NCI-H1048 (cell line): ENCODE results near the gene PDZK1IP1.
"Not testable (repeated sequence)": the region's sequence is repeated elsewhere in the genome, so short reads cannot be mapped to it uniquely, and the experiment has no call there.

ENCODE experiments used
- DNase-seq: peaks from one replicate; lab custom pipeline; 2025; lab: John Stamatoyannopoulos, UW

PDZK1IP1 gene

DNA sequence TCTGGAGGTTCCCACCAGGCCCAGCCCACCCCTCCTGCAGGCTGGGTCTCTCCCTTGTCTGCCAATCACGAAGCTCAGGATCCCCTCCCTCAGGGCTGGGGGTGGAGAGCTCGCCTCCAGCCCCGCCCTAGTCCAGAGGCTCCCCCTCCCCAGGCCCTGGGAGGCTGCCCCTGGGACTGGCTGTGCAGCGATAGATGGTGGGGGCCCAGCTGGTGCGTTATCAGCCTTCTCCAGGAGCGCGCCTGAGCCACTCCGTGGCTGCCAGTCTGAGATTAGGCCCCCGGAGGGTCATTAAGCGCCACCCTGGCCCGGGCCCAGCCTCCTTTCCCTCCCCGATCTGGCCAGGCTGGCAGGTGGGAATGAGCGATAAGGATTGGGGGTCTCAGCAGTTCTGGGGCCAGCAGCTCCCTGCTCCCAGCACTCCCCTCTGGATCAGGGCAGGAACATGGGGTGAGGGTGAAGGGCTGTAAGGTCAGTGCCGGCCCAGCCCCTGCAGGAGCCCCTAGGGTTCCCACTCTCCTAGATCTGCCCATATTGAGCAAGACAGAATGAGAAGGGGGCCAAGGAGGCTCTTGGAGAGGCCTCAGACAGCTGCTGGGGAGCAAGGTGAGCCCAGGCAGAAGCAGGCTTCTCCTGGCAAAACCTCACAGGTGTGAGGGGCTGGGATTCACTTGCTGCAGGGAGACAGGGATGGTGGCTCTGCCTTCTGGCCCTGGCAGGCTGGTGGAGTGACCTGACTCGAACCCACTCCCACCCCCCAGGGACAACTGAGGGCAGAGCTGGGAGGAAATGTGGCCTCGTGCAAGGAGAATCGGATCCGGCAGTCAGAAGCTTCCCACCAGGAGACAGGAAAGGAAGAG is 8.5 kb downstream of the PDZK1IP1 start:
- no peak for DNase-seq

DNA sequence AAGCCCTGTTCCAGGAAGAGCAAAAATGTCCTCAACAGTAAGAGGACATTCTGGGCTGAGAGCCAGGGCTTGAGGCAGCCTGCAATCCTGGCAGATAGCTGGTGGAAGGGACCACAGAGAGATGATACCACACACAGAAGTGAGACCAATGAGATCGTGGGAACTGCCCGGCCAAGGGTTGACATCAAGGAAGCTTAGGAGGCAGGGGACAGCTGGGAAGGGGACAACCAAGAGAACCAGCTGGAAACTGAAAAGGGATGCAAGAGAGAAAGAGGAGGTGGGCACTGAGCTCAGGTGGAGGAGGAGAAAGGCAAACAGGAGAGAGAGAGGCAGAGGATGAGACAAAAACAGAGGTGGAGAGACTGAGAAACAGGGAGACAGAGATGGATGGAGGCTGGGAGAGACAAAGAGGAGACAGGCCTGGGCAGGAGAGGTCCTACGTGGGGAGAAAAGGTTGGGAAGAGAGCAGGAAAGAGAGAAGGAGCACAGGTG is 9.2 kb downstream of the PDZK1IP1 start:
- DNase-seq, result no peak

DNA sequence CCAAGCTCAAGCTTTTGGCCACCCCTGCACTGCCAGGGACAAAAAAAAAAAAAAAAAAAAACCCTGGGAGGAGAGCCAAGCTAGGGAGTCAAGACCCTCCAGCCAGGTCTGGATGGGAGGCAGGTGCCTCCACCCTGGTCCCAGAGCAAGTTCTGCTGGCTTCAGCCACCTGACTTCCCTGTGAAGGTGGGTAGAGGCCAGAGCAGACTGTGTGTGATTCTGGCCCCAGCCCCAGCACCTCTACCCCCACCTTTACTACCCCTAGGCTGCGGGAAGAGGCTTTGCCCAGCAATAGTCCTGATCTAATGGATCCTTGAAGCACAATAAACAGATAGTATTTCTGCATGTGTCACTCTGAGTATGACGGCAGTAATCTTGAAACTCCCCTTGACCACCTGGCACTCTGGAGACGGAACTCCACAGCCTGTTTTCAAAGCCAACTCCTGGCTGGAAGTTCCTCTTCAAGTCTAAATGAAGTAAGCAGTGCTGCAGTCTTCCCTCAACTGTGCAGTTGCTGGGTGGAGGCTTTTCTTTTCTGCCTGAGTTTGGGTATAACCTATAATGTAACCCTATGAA is 9.8 kb downstream of the PDZK1IP1 start:
- DNase-seq, result no peak

DNA sequence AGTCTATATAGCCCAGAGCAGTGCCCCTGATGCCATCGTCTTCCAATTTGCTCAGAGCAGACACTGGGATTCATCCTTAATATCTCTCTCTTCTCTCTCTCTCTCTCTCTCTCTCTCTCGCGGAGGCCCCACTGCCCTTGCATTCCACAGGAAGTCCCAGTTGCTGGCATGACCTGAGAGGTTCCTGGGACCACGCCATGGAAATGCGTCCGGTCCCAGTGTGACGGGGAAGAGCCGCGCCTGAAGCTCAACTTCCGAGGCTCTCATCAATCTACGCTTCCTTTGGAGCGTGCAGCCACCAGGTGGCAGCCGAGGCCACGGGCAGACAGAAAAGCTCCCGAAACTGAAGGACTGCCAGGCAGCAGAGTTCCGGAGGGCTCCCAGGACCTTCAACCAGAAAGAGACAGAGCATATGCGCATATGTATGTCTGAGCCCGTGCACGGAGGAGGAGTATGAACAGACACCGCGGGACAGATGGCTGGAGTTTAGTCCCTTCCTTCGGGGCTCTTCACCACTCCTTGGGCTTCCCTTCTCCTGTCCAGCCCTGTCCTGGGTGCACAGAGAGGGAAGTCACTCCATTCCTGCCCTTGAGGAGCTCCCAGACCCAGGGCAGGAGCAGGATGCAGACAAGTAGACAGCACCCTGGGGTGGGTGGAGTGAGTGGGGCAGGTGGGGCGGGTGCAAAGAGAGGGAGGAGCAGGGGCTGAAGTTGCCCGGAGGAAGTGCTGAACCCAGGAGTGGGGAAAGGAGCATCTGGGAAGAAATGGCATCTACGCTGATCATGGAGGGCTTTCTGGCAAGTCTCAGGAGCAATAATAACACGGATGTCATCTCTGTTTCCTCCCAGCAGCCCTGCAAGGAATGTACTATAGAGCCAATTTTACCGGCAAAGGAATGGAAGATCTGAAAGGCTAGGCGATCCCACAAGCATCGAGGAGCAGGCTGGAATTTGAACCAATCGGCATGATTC is 10.5 kb downstream of the PDZK1IP1 start:
- DNase-seq, result peak; percentile 64

DNA sequence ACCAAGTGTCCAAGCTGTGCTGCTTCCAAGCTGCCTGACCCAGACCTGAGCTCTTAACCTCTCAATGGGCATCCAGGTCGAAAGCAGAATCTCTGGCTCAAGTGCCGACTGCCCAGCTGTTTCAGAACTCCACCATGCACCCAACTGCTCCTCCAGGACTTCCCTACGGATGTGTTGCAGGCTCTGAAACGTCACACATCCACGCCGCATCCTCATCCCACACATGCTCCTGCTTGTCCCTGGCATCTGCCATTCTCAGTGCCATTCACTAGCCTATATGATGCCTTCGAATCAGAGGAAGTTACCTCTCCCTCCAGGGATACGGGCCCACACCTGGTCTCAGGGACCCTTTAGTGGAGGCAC is 11.2 kb downstream of the PDZK1IP1 start:
- no peak for DNase-seq

DNA sequence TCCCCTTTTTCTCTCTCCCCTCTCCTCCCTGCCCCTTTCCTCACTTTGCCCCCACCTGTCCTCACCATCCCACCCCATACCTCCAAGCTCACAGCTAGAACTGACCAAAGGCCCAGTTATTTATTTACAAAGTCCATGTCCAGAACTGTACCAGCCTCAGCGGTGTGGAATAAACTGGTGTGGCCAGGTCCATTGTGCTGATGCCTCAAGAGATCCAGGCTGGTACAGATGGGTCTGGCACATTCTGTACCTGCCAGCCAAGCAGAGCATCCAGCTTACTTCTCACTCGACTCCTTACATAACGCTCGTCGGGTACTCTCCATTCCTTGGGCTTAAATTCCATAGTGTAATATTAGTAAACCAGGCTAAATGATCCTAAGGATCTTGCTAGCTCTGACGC is 11.8 kb downstream of the PDZK1IP1 start:
- no peak for DNase-seq

DNA sequence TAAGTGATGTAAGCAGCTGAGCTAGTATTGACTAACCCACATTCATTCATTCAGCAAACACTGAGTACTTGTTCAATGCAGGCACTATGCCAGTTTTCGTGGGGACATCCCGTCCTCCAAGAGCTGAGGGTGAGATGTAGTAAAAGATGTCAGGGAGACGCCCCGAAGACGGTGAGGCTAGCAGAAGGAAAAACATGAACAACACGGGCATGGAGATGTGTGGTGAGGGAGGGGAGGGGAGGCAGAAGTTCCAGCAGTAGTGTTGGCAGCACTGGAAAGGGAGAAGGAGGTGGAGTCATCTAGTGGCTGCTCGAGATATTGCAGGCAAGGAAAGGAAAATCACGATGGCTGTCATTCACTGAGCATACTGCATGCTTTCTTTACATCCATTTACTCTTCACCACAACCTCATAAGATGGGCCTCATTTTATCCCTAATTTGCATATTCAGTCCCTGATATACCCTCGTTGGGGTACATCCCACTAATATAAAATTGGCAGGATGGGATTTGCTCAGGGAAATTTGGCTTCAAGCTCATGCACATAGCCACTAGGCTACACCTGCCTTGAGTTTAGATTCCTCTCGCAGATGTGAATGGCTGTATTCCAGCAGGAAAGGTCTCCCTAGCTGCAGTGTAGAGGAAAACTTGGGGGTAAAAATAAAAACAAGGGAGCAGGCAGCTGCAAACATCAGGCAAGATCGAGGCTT is 14.5 kb downstream of the PDZK1IP1 start:
- no peak for DNase-seq

DNA sequence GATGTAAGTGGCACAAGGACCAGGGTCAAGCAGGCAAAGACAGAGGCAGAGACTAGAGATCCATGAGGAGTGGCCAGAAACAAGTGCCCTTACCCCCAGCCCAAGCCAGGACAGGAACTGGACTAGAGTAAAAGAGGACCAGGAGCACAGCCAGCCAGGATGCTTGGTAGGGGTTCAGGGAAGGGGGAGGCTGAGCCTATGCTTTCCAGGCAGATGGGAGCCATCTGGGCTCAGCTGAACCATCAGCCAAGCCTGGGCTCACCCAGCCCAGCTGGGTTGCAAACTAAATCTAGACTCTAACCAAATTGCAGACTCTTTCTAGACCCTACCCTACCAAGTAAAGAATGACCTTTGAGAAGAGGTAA is 15.2 kb downstream of the PDZK1IP1 start:
- no peak for DNase-seq

DNA sequence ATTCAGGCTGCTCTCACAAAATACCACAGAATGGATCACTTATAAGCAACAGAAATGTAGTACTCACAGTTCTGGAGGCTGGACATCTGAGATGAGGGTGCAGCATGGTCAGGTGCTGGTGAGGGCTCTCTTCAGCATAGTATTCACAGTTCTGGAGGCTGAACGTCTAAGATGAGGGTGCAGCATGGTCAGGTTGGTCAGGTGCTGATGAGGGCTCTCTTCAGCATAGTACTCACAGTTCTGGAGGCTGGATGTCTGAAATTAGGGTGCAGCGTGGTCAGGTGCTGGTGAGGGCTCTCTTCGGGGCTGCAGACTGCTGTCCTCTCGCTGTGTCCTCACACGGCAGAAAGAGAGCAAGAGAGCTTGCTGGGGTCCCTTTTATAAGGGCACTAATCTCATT is 17.1 kb downstream of the PDZK1IP1 start:
- DNase-seq, result no peak

DNA sequence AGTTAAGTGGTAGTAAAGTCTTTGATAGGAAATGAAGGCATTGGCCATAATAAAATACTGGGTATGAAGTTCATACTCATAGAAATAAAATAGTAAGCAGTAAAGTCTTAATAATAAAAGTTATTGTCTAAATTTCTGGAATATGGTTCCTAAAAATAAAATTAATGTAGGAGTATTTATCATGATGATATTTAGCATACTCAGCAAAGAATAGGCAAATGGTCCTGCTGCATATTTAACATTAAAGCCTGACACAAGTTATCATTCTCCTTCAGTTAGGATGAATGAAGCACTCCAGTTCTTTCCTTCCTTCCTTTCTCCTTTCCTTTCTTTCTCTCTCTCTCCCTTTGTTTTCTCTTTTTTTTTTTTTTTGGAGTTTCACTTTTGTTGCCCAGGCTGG is 25.3 kb downstream of the PDZK1IP1 start:
- no peak for DNase-seq

DNA sequence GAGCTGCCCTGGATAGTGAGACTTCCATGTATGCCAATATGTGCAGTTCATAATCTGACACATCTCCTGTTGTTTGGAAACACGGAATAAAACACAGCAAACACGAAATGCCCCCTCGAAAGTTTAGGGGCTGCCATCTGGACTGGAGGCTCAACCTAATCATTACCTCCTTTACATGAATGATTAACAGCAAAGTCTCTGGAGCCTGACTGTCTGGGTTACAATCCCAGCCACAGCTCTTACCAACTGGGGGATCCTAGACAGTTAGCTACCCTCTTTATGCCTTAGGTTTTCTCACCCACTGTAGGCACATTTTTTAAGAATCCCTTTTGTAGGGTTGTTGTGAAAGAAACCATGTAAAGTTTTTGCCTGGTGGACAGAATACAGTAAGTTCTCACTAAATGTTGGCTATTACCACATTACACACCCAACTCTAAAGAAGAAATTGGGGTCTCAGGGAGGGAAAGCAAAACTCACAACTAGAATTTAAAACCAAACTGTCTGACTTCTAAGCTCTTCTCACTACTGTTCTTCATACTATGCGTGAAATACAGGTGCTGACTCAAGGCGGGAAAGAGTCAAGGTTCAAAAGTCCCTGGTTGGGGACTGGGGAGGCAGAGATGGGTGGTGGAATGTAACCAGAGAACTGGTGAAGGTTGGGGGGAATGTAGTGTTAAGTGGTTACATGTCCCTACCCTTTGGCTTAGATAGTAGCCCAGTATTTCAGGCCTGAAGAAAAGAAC is 28.4 kb downstream of the PDZK1IP1 start:
- no peak for DNase-seq

DNA sequence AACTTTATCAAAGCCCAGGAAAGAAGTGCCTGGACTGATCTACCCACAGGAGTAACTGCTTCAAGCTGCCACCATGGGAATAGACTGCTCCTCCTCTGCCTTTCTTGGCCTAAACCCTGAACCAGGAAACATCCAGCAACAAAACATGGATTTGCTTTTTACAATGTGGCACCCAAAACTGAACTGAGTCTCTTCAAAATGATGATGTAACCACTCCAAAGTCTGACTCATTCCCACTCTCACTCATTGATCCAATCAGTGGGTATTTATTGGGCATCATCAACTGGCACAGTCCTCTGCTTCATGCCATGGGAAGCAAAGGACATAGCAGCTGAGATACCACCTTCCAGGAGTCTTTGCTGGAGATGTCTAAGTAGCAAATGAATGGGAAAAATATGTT is 29.1 kb downstream of the PDZK1IP1 start:
- DNase-seq, result no peak

DNA sequence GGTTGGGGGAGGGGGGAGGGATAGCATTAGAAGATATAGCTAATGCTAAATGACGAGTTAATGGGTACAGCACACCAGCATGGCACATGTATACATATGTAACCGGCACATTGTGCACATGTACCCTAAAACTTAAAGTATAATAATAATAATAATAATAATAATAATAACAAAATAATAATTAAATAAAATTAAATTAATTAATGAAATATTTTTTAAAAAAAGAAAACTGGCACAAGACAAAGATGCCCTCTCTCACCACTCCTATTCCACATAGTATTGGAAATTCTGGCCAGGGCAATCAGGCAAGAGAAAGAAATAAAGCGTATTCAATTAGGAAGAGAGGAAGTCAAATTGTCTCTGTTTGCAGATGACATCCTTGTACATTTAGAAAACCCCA is 31.9 kb downstream of the PDZK1IP1 start:
- not testable (repeated sequence) for DNase-seq

DNA sequence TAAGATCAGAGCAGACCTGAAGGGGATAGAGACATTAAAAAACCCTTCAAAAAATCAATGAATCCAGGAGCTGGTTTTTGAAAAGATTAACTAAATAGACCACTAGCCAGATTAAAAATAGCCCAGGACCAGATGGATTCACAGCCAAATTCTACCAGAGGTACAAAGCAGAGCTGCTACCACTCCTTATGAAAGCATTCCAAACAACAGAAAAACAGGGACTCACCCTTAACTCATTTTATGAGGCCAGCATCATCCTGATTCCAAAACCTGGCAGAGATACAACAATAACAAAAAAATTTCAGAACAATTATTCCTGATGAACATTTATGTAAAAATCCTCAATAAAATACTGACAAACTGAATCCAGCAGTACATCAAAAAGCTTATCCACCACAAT is 33.4 kb downstream of the PDZK1IP1 start:
- DNase-seq, result not testable (repeated sequence)

DNA sequence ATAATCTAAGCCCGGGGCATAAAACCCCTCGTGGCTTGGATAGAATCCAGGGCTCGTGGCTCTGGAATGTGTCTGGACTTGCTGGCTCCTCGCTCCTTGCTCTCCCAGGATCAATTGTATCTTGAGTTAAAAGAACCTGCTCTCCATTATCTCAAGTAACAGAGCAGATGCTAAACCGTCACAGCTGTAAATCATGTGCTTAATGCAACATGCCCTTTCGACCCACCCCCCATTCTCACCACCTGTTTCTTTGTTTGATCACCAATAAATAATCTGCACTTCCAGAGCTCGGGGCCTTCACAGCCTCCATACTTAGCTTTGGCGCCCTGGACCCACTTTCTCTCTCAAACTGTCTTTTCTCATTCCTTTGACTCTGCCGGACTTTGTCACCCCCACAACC is 40.7 kb downstream of the PDZK1IP1 start:
- DNase-seq, result not testable (repeated sequence)

DNA sequence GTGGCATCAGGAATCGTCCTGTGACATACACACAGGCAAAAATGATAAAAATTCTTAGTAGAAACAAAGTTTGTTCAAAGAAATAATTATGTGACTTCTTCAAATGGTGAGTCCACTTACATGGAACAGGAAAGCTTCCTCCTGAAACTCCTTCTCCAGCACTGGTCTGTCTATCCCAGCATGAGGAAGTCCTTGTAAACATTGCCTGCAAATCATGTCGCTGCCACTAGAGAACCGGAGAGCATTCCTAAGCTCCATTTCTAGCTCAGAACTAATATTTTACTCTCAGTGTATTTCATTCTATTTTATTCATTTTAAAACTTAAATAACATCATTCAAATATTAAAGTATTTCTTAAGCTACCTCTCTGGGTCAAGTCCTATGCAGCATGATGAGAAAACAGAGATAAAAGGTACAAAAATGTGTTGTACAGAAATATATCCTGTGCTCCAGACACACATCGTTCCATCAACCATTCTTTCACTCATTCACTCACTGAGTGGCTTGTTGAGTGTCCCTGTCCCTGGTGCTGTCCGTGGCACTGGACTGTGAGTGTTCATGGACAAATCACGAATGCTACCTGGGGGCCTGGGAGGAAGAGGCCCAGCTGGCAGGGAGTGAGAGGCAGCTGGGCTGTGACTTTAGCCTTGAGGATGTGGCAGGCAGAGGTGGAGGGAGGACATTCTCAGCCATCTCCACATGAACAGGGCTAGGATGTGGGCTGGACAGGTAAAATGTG is 42.6 kb downstream of the PDZK1IP1 start:
- DNase-seq, result no peak

DNA sequence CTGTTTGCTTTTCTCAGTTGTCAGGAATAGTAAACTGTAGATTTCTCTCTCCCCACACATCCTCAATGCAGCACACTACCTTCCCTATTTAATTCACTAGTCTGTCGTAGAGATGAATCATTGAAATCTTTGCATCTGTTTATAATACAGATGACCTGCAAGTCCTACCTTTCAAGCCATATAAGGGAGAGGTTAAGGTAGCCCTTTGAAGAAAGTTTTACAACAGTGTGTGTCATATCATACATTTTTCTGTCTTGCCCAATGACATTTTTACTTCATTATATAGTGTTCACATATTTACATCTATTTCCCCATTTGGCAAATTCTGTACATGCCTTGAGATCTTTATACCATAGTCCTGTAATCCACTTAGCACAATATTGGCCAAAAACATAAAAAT is 43.3 kb downstream of the PDZK1IP1 start:
- not testable (repeated sequence) for DNase-seq

DNA sequence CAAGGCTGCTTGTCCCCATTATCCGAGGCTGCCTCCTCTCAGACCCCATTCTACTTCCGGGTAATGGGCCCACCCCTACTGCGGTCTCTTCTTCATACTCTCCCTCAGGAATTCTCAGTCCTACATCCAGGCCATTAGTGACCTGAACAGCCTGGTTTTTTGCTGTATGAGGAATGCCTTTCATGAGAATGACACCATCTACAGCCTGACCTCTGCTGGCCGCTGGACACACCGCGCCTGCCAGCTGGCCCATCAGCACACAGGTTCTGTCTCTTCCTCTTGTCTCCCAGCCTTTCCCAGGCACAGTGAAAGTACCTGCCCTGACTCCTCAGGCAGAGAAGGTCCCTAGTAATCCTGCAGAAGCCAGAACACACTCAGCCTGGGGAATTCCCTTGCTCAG is 46.2 kb downstream of the PDZK1IP1 start:
- DNase-seq, result not testable (repeated sequence)

DNA sequence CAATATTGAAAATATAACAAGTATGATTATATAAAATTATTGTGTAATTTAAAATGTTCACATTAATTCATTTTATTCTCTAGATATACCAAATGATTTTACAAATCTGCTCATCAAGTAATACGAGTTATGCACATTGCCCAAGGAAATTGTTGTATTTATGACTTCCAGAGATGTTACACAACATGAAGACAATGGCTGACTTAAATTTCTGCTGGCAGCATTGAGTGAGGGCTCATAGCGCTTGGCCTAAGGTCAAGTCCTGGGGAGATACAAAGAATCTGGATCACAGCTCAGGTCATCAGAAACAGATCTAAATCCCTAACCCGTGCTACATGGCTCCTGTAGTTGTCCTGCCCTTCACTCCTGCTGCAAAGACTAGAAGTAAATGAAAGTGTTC is 49.5 kb downstream of the PDZK1IP1 start:
- not testable (repeated sequence) for DNase-seq

DNA sequence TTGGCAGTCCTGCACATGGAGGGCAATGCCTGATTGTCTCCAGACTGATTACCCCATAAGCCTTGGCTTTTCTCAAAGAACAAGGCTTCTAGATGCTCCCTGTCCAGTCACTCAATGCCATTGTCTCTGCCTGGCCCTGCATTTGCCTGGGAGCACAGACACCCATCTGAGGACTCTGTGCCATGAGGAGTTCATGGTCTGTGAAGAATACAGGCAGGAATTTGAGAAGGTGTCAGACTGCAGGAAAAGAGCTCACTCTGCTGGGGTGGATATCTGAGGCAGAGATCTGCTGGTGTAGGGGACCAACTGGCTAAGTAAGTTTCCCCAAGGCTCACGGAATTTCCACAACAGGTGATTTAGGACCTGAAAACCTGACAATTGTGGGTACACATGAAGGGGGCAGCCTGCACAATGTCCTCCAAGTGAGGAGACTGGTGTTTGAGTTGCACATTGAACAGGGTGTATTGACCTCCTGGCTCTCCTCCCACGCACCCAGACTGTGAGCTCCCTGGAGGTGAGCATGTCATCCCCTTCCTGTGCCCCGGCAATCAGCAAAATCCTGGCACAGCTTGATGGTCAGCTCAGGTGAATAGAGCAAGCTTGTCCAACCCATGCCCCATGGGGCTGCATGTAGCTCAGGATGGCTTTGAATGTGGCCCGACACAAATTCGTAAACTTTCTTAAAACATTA is 51.8 kb downstream of the PDZK1IP1 start:
- DNase-seq, result no peak
